ENCODE measurements around the gene ASB13. TPM values are rescaled to one million over a fixed set of nuclear protein-coding genes. Genes with fewer than 3 reads are reported as not detected.
"Not testable (repeated sequence)": the region's sequence is repeated elsewhere in the genome, so short reads cannot be mapped to it uniquely, and the experiment has no call there.

The ASB13 gene
- polyA plus RNA-seq, 3 donors = 11.9 to 40.9 (median 13.5) TPM

DNA sequence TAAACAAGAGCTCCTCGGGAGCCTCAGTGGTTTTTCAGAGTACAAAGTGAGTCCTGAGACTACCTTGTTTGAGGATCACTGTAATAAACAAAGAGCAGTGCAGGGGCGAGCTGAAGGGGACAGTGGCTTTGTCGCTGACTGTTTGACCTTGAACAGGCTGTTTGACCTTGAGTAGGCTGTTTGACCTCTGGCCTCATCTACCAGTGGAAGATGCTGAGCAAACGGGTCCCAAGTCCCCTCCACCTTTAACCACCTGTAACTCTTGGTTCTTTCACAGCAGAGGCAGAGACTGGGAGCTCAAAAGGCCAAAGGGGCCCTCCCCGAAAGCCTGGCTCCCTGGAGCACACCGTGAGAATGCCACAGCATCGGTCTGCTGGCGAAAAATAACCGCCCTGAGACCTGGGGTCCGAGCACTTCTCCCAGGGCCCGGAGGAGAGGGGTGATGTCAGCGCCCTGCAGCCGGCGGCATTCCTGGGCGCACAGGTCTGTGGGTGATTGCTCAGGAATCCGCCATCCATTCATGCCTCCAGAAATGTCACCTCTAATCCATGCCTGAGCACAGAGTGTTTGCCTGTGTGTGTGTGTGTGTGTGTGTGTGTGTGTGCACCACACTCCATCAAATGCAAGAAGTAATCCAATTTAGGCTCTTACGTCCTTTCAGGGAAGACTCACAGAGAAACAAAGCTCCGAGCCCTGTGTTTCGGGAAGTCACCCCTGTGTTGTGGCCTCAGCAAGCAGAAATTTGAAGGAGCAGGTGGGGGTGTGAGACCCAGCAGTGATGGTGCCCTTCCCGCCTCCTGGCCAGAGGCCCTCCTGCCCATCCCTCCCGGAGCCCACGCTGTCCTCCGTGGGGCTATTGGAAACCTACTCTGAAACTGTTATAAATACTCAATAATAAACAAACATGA, 66.5 kb downstream of the ASB13 start:
- H3K27ac ChIP-seq (ENCODE audit: low read depth, low read length) = no peak overlapping the region
- 82 to 86% (median 84%) methylated on average over 23 of the region's 23 CpGs for WGBS, 3 donors

DNA sequence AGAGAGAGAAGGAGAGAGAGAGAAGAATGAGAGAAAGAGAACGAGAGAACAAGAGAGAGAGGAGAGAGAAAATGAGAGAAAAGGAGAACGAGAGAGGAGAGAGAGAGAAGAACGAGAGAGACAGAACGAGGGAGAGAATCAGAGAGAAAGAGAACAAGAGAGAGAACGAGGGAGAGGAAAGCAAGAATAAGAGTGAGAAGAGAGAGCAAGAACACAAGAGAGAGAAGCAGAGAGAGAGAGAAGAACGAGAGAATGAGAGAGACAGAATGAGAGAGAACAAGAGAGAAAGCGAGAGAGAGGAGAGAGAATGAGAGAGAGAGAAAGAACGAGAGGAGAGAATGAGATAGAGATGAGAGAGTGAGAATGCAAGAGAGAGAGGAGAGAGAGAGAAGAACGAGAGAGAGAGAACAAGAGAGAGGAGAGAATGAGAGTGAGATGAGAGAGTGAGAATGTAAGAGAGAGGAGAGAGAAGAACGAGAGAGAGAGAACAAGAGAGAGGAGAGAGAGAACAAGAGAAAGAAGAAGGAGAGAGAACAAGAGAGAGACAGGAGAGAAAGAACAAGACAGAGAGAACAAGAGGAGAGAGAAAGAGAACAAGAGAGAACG, 68.2 kb downstream of the ASB13 start:
- no peak overlapping the region for H3K27ac ChIP-seq (ENCODE audit: low read depth, low read length)
- WGBS, 3 donors = 82 to 84% (median 84%) methylated on average over 11 of the region's 11 CpGs

DNA sequence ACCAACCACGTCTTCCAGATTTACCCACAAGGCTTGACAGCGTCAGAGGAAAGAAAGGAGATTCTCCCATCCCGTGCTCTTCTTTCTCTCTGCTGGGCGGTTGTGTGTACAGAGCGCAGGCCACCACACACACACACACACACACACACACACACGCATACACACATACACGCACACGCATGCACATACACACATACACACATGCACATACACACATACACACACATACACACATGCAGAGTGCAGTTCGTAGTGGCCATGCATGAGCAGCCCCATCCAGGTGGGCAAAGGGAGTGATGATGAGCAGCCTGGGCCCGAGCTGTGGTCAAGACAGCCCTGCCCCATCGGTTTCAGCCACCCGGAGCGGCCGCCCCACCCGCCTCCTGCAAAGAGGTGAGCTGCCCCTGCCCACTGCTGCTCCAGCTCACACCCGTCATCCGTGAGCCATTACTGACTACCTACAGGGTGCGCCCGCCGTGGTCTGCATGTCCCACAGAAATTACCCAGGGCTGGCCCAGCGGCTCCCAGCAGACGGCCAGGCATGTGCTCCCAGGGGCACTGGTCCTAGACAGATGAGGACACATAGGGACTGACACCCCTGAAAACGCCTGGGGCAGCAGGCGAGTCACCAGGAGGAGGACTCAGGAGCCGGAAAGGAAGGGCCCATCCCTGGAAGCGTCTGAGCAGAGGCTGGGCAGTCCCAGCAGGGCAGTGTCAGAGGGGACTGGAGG, 69.6 kb downstream of the ASB13 start:
- 84 to 92% (median 92%) methylated on average over 24 to 26 of the region's 26 CpGs for WGBS, 3 donors
- no peak overlapping the region for H3K27ac ChIP-seq (ENCODE audit: low read depth, low read length)

DNA sequence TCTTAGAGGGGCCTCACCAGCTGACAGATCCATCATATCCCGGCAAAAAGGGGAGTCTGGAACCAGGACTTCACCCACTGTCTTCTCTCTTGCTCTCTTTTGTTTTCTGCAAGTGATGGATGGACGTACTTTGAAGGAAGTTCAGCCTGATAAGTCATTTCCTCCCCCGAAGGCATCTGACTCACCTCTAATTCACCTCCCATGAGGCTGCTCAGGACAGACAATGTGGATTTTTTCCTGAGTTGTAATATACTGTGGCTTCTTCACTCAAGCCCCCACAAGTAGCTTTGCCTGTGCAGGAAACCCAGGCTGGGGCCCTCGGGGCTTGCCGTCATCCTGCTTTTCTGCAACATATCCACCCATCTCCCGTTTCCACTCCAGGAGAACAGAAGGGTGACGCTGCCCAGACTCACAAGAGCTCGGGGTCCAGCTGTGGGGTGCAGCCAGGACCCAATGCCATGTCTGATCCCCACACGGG, 70.4 kb downstream of the ASB13 start:
- 49 to 83% (median 54%) methylated on average over 9 of the region's 9 CpGs for WGBS, 3 donors
- H3K27ac ChIP-seq (ENCODE audit: low read depth, low read length) = no peak overlapping the region

DNA sequence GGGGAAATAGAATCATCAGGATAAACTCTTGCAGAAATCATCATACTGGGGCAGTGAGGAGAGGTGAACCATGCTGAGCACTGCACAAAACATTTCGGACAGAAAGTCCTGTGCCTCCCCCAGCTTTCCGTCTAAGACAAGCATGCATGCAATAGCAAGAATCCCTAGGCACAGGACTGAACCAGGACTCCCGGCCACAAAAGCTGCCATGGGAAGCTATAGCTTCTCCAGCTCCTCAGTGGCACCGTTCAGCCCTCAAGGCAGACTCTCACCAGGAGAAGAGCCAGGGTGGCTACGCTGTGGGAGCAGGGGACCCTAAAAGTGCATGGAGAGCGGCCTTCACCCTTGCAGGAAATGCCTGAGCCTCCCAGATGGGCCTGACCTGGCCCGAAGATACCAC, 70.8 kb downstream of the ASB13 start:
- no peak overlapping the region for H3K27ac ChIP-seq (ENCODE audit: low read depth, low read length)
- 64 to 74% (median 67%) methylated on average over 7 of the region's 7 CpGs for WGBS, 3 donors

DNA sequence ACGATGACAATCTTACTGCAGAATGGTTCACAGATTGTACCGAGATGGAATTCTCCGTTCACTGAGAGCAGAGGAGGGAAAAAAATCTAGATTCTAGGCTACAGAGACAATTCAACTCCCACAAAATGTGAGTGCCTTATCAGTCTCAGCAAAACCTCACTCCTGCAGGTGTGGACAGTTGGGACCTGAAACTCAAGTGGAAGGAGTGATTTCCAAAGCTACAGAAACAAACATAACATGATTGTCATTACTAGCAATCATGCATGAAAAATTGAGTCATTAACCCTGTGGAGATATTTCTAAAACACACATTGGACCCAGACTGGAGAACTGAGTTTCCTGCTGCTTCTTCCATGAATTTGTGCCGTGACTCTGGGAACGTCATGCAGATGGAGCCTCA, 71.3 kb downstream of the ASB13 start:
- H3K27ac ChIP-seq (ENCODE audit: low read depth, low read length) = no peak overlapping the region

DNA sequence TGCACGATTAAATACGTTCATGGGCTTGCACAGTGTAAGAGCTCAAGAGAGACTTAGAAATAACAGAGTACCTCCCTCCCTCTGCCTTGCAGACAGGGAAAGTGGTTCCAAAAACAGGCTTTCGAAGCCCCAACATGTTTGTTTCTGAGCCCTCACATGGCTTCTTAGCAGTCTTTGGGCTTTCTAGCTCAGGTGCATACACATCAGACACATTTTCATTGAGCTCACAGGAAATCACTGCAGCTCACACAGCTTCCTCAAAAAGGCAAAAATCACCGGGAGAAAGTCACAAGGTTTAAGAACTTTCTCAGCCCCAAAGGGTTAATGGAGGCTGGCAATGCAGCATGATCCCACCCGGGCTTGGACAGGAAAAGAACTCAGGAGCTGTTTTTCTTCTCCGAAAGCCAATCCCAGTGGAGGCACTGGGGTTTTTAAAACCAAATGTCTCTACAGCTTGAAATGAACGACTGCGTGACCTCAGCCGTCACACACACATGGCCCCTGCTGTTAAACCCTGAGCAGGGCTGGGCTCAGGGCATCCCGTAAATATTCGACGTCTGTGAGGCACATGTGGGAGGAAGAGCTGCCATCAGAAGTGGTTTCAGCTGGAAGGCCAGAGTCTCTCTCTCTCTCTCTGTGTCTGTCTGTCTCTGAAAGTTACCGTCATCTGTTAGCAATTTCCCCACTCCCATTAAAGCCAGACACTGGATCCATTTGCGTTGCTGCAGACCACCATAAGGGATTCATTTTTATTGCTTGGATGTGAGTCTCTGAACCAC, 71.9 kb downstream of the ASB13 start:
- no peak overlapping the region for H3K27ac ChIP-seq (ENCODE audit: low read depth, low read length)
- 36 to 47% (median 36%) methylated on average over 14 of the region's 14 CpGs for WGBS, 3 donors

More for the DNA sequence above, 71.3 kb downstream of the ASB13 start:
- WGBS, 3 donors = 80 to 87% (median 83%) methylated on average over 5 of the region's 5 CpGs

DNA sequence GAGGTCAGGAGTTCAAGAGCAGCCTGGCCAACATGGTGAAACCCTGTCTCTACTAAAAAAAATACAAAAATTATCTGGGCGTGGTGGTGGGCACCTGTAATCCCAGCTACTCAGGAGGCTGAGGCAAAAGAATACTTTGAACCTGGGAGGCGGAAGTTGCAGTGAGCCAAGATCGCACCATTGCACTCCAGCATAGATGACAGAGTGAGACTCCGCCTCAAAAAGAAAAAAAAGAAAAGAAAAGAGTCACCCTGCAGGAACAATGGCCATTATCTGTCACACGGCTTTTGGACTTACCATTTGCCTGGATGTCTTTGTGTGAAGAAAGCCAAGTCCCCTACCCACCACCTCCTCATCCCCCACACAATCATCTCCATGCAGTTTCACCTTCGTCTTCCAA, 73.0 kb downstream of the ASB13 start:
- H3K27ac ChIP-seq (ENCODE audit: low read depth, low read length) = not testable (repeated sequence)
- WGBS, 3 donors = 91 to 97% (median 94%) methylated on average over 6 of the region's 6 CpGs

DNA sequence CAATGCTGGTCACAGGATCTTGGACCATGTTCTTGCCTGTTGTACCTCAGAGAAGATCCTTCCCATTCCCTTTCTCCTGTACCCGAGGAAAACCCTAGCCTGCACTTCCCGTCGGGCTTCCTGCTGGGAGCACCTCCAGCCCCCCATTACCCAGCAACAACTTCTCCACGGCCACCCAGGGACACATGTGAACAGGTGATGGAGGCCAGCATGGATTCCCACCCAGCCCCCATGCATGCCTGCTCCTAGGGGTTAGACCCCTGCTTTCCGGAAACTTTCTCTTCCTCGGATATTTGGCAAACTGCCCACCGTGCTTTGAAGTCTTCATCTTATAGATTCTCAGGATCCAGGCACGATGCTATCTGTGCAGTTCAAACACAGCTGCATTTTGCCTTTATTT, 74.3 kb downstream of the ASB13 start:
- 45 to 73% (median 72%) methylated on average over 8 of the region's 8 CpGs for WGBS, 3 donors

DNA sequence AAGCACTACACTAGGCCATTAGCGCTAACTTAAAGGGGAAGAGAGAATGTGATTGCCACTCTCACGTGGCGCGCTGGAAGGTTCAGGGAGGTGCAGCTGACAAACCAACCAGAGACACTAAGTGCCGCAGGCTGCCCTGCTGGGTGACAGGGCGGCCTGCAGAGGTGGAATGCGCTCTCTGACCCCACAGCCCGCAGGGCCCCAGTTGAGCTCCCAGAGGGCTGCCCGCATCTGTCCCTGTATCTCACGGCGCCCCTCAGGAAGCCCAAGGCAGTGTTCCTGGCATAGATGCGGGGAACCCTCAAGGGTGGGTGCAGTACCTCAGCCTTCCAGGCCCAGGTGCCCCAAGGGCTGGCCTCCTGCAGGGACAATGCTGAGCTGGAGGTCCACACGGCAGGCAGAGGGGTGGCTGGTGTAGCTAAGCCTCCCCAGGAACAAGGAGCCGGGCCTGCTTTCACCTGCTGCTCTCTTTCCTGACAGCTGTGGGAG, 75.0 kb downstream of the ASB13 start:
- WGBS, 3 donors = 95 to 97% (median 97%) methylated on average over 13 to 14 of the region's 14 CpGs
- no peak overlapping the region for H3K27ac ChIP-seq (ENCODE audit: low read depth, low read length)

More for the DNA sequence above, 74.3 kb downstream of the ASB13 start:
- no peak overlapping the region for H3K27ac ChIP-seq (ENCODE audit: low read depth, low read length)

DNA sequence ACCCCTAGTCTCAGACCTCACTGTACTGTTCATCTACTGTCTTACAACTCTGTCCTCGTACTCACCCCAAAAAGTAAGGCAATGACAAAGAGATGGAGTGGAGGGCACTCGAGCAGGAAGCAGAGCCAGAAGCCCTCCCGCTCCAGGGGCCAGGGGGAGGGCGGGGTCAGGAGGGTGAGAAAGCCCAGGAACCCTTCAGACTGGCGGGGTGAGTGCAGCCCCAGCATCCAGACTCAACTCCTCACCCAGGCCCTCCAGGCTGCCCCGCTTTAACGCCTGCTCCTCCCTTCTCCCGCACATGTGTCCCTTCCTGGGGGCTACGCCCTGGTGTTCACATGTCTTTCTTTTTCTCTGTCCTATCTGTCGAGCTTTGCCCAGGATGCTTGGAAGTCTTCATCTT, 75.6 kb downstream of the ASB13 start:
- no peak overlapping the region for H3K27ac ChIP-seq (ENCODE audit: low read depth, low read length)
- 89 to 92% (median 90%) methylated on average over 10 of the region's 10 CpGs for WGBS, 3 donors

DNA sequence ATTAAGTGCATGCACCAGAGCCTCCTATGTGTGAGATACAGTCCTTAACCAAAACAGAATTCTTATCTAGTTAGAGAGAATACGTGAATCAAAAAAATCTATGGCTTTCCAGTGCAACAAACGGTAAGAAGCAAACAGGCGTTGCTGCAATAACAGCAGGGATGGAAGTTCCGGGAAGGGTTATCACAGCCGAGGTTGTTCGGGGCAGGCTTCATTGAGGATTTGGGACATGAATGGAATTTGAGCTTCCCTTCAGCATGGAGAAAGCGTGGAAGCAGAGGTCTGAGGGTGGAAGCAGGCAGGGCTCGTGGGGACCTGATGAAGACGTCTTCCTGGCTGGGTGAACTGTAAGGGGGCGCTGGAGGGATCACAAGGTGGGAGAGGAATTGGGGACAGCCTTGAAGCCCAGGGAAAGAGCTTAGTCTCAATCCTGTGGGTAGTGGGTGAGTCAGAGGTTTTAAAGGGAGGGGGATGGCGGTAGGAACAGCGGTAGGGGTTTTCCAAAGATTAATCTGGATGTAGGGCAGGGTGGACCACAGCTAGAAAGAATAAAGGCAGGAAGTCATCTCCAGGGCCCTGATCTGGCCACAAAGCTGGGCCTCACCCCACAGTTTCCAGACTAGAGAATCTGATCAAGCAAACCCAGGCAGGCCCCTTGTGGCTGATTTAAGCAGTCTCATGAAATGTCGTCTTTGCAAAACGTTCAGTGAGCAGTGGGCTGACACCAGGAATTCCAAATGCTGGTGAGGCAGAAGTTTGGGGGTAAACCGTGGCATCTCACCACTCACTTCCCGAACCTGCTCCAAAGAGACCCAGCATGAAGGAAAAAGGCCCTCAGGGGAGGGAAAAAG, 76.5 kb downstream of the ASB13 start:
- 81 to 88% (median 82%) methylated on average over 16 of the region's 16 CpGs for WGBS, 3 donors
- no peak overlapping the region for H3K27ac ChIP-seq (ENCODE audit: low read depth, low read length)

DNA sequence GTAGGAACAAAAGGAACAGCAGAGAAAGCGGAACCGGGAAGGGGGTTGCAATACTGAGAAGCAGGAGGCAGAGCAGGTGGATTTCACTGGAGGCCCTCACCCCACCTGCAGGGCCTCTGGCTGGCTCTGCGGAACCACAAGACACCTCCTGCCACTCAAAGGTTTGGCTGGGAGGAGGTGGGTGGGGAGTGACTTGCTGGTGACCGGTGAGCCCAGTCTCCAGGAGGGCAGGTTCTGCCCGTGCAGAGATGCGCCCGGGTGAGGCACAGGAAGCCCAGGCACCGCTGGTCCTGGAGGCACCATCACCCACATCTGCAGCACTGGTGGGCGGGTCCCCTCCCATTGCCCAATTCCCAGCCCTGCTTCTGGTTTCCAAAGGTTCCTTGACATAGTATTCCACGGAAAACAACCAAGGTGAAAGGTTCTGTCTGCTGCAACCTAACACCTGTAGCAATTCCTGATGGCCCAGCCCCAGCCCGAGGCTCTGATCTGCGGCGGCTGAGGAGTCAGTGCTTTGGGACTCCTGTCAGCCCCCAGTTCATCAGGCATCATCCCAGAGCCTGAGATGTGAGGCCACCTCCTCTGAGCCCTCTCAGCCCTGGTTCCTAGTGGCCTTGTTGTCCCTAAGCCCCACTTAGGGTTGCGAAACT, 77.3 kb downstream of the ASB13 start:
- no peak overlapping the region for H3K27ac ChIP-seq (ENCODE audit: low read depth, low read length)
- WGBS, 3 donors = 92 to 93% (median 92%) methylated on average over 14 of the region's 14 CpGs
